ENCODE results near the gene ZNF664.

Gene ZNF664

GRCh38 chr12:123958876-123959275 is 14.1 kb upstream of the ZNF664 start:
- DNase-seq (ENCODE audit: low spot score) = no peak

GRCh38 chr12:123960029-123960735 is 12.8 kb upstream of the ZNF664 start:
- DNase-seq (ENCODE audit: low spot score) = no peak

- DNase-seq (ENCODE audit: low spot score) = no peak
Measured at GRCh38 chr12:123960856-123961255, 12.2 kb upstream of the ZNF664 start.

- DNase-seq (ENCODE audit: low spot score) = no peak
Measured at GRCh38 chr12:123961585-123962345, 11.2 kb upstream of the ZNF664 start.

- DNase-seq (ENCODE audit: low spot score) = no peak
Measured at GRCh38 chr12:123962513-123962912, 10.5 kb upstream of the ZNF664 start.

GRCh38 chr12:123963821-123964220 is 9.2 kb upstream of the ZNF664 start:
- no peak for DNase-seq (ENCODE audit: low spot score)

GRCh38 chr12:123965382-123965781 is 7.6 kb upstream of the ZNF664 start:
- DNase-seq (ENCODE audit: low spot score) = no peak

- no peak for DNase-seq (ENCODE audit: low spot score)
Measured at GRCh38 chr12:123966596-123966995, 6.4 kb upstream of the ZNF664 start.

- DNase-seq (ENCODE audit: low spot score) = no peak
Measured at GRCh38 chr12:123967121-123967586, 5.9 kb upstream of the ZNF664 start.

- DNase-seq (ENCODE audit: low spot score) = no peak
Measured at GRCh38 chr12:123971449-123971769, 1.6 kb upstream of the ZNF664 start.

GRCh38 chr12:123971770-123972456 is 1.1 kb upstream of the ZNF664 start:
- DNase-seq (ENCODE audit: low spot score) = peak; percentile 31

- no peak for DNase-seq (ENCODE audit: low spot score)
Measured at GRCh38 chr12:123973552-123974341, 732 bp downstream of the ZNF664 start.

- no peak for DNase-seq (ENCODE audit: low spot score)
Measured at GRCh38 chr12:123976227-123976826, 3.3 kb downstream of the ZNF664 start.

GRCh38 chr12:123979566-123979965 is 6.6 kb downstream of the ZNF664 start:
- DNase-seq (ENCODE audit: low spot score) = no peak

GRCh38 chr12:123982269-123982668 is 9.3 kb downstream of the ZNF664 start:
- no peak for DNase-seq (ENCODE audit: low spot score)

GRCh38 chr12:123983822-123984485 is 10.9 kb downstream of the ZNF664 start:
- peak; percentile 59 for DNase-seq (ENCODE audit: low spot score)

GRCh38 chr12:123984903-123985302 is 11.9 kb downstream of the ZNF664 start:
- DNase-seq (ENCODE audit: low spot score) = no peak

GRCh38 chr12:123986374-123986965 is 13.5 kb downstream of the ZNF664 start:
- DNase-seq (ENCODE audit: low spot score) = no peak

- no peak for DNase-seq (ENCODE audit: low spot score)
Measured at GRCh38 chr12:123987022-123987421, 14.0 kb downstream of the ZNF664 start.

- DNase-seq (ENCODE audit: low spot score) = no peak
Measured at GRCh38 chr12:123989168-123989567, 16.2 kb downstream of the ZNF664 start.

- no peak for DNase-seq (ENCODE audit: low spot score)
Measured at GRCh38 chr12:123989753-123990152, 16.7 kb downstream of the ZNF664 start.
